Ascending aorta (tissue), 2 donors: ENCODE data around the gene ZFP36L1. TPM values are rescaled to one million over a fixed set of nuclear protein-coding genes. Genes with fewer than 3 reads are reported as not detected.

ENCODE experiments used
- DNase-seq, 2 donors: peaks; one replicate each; pipeline ENCODE4 v3.0.0-alpha.2; 2019; ENCODE audit warnings: low spot score in 2 of 2
- H3K27ac ChIP-seq, 2 donors: fragments of 200-600 bp; sonication (generic); one replicate each; pipeline ENCODE4 v1.5.1; 2016 to 2017; ENCODE audit warnings: mild to moderate bottlenecking in 1 of 2
- H3K27me3 ChIP-seq: fragments of 200-600 bp; sonication (generic); one replicate; pipeline ENCODE4 v1.5.1; 2017
- H3K36me3 ChIP-seq, 2 donors: fragments of 200-600 bp; sonication (generic); one replicate each; pipeline ENCODE4 v1.5.1; 2016
- H3K4me1 ChIP-seq, 2 donors: fragments of 200-600 bp; sonication (generic); one replicate each; pipeline ENCODE4 v1.5.1; 2016 to 2017; ENCODE audit warnings: mild to moderate bottlenecking in 1 of 2
- H3K4me3 ChIP-seq, 2 donors: fragments of 200-600 bp; sonication (generic); one replicate each; pipeline ENCODE4 v1.5.1; 2016 to 2017; ENCODE audit warnings: mild to moderate bottlenecking in 1 of 2
- H3K9me3 ChIP-seq, 2 donors: fragments of 200-600 bp; sonication (generic); one replicate each; pipeline ENCODE4 v1.5.1; 2016
- CTCF ChIP-seq, 3 experiments: fragments of 200-600 bp in 2 of 3; fragments of 450-650 bp in 1 of 3; sonication (generic) in 2 of 3; IDR thresholded peaks; one replicate each; pipeline ENCODE4 v1.5.1; 2016 to 2019; ENCODE audit warnings: antibody characterized with exemption in 3 of 3, mild to moderate bottlenecking in 1 of 3, moderate library complexity in 1 of 3
- intact Hi-C: fragments of 100-400 bp; cut with DNase I; formaldehyde crosslinking; loops from one replicate; pipeline ENCODE4 v1.15.1; 2023
- total RNA-seq: library from RNA; depleted of rRNA; stranded (reverse); fragments of >200 nt; gene quantifications from one replicate; pipeline ENCODE4 v1.1.0, GENCODE V29; 2016

ZFP36L1 gene
- total RNA-seq, 1 donor from 2014 or later: 772 TPM

- no peak for DNase-seq
- H3K4me3 ChIP-seq: no peak overlapping the region
- no peak overlapping the region for H3K27ac ChIP-seq
- H3K27me3 ChIP-seq: no peaks in the 10 kb centered on the region
- TF ChIP-seq CTCF (IDR thresholded peaks at IDR 0.05): no peak
- peaks cover 6 to 7% of the 10 kb centered on the region in 2 donors for H3K9me3 ChIP-seq
- intact Hi-C loops: no loop called here
- peaks cover 0 to 10% of the 10 kb centered on the region in 2 donors for H3K4me1 ChIP-seq
- H3K36me3 ChIP-seq: no peaks in the 10 kb centered on the region
Observed at GRCh38 chr14:68798621-68799020, 5.8 kb upstream of the ZFP36L1 start.

- Histone ChIP-seq H3K36me3 (no peaks in the 10 kb centered on the region), H3K4me3 (no peak overlapping the region), H3K27me3 (no peaks in the 10 kb centered on the region), H3K4me1 (peaks cover 0 to 10% of the 10 kb centered on the region in 2 donors), H3K9me3 (peaks cover 6 to 7% of the 10 kb centered on the region in 2 donors), H3K27ac (peak overlapping the region; percentile 100)
- DNase-seq: peak in 1 of 2 donors; percentile 60
- intact Hi-C loops: no loop called here
- no peak for TF ChIP-seq CTCF (IDR thresholded peaks at IDR 0.05)
Observed at GRCh38 chr14:68797121-68797670, 4.3 kb upstream of the ZFP36L1 start.

GRCh38 chr14:68796418-68797101 is 3.7 kb upstream of the ZFP36L1 start:
- Histone ChIP-seq H3K27me3 (no peaks in the 10 kb centered on the region), H3K36me3 (no peaks in the 10 kb centered on the region), H3K27ac (peak overlapping the region; percentile 100), H3K4me1 (peaks cover 0 to 10% of the 10 kb centered on the region in 2 donors), H3K4me3 (peak overlapping the region; percentile 77 to 92), H3K9me3 (peaks cover 5 to 6% of the 10 kb centered on the region in 2 donors)
- no peak for TF ChIP-seq CTCF (IDR thresholded peaks at IDR 0.05)
- peak in 1 of 2 donors; percentile 56 for DNase-seq
- intact Hi-C loops: loop anchor here (1.0 kb wide), 1 partner anchor 20 kb away; no protein-coding TSS in a partner anchor

GRCh38 chr14:68795597-68796417 is 2.9 kb upstream of the ZFP36L1 start:
- Histone ChIP-seq H3K4me3 (peak overlapping the region; percentile 77 to 92), H3K36me3 (peaks cover 0 to 3% of the 10 kb centered on the region in 2 donors), H3K27me3 (no peaks in the 10 kb centered on the region), H3K9me3 (no peaks in the 10 kb centered on the region), H3K4me1 (peaks cover 0 to 10% of the 10 kb centered on the region in 2 donors), H3K27ac (peak overlapping the region; percentile 100)
- peak in 1 of 2 donors; percentile 92 for DNase-seq
- intact Hi-C loops: loop anchor here (1.0 to 2.0 kb wide), 2 partner anchors 20 to 855 kb away; no protein-coding TSS in a partner anchor
- TF ChIP-seq CTCF (IDR thresholded peaks at IDR 0.05): peak; percentile 91 to 94 (median 92)

GRCh38 chr14:68794851-68795596 is 2.2 kb upstream of the ZFP36L1 start:
- Histone ChIP-seq H3K36me3 (peaks cover 3 to 7% of the 10 kb centered on the region in 2 donors), H3K27ac (peak overlapping the region; percentile 100), H3K4me1 (peaks cover 0 to 10% of the 10 kb centered on the region in 2 donors), H3K9me3 (no peaks in the 10 kb centered on the region), H3K27me3 (no peaks in the 10 kb centered on the region), H3K4me3 (peak overlapping the region; percentile 77 to 92)
- intact Hi-C loops: loop anchor here (2.0 to 5.0 kb wide), 3 partner anchors 147 to 854 kb away; no protein-coding TSS in a partner anchor
- TF ChIP-seq CTCF (IDR thresholded peaks at IDR 0.05): no peak
- peak in 1 of 2 donors; percentile 84 for DNase-seq
